SK-N-MC (cell line): Measurements from ENCODE around the gene TBL1X.

Experiments used
- DNase-seq: peaks from one replicate; pipeline ENCODE4 v3.0.0-alpha.2; 2011; ENCODE audit warnings: low read depth, low spot score
- H3K27ac ChIP-seq: fragments of 200-600 bp; sonication (generic); 2 replicates; pipeline ENCODE4 v1.5.1; 2016; ENCODE audit warnings: mixed run types
- H3K36me3 ChIP-seq: fragments of 200-600 bp; sonication (generic); 2 replicates; pipeline ENCODE4 v1.6.1; 2017; ENCODE audit warnings: antibody characterized with exemption, low read length, mixed read lengths; ENCODE audit not compliant: insufficient read depth
- H3K4me3 ChIP-seq: fragments of 200-600 bp; sonication (generic); 2 replicates; pipeline ENCODE4 v1.5.1; 2016
- H3K9ac ChIP-seq: fragments of 200-600 bp; sonication (generic); 2 replicates; pipeline ENCODE4 v1.8.0; 2017; ENCODE audit warnings: mixed run types, mixed read lengths; ENCODE audit not compliant: insufficient read length
- H3K9me3 ChIP-seq: fragments of 200-600 bp; sonication (generic); 2 replicates; pipeline ENCODE4 v1.6.1; 2017; ENCODE audit warnings: low read depth, mild to moderate bottlenecking, antibody characterized with exemption, low read length, moderate library complexity, mixed read lengths
- EZH2 ChIP-seq: fragments of 200-600 bp; sonication (generic); IDR thresholded peaks from one replicate; pipeline ENCODE4 v1.6.1; 2017; ENCODE audit warnings: antibody characterized with exemption
- FOXP2 ChIP-seq: optimal IDR thresholded peaks from 2 replicates; pipeline ENCODE3; 2011; ENCODE audit warnings: mild to moderate bottlenecking, moderate library complexity; ENCODE audit not compliant: insufficient read depth; ENCODE audit errors: extremely low read length, control extremely low read depth
- POLR2AphosphoS5 ChIP-seq: IDR thresholded peaks from 2 replicates; pipeline ENCODE4 v1.6.1; 2012; ENCODE audit warnings: mild to moderate bottlenecking, low read depth, low read length, borderline replicate concordance

TBL1X gene

DNA sequence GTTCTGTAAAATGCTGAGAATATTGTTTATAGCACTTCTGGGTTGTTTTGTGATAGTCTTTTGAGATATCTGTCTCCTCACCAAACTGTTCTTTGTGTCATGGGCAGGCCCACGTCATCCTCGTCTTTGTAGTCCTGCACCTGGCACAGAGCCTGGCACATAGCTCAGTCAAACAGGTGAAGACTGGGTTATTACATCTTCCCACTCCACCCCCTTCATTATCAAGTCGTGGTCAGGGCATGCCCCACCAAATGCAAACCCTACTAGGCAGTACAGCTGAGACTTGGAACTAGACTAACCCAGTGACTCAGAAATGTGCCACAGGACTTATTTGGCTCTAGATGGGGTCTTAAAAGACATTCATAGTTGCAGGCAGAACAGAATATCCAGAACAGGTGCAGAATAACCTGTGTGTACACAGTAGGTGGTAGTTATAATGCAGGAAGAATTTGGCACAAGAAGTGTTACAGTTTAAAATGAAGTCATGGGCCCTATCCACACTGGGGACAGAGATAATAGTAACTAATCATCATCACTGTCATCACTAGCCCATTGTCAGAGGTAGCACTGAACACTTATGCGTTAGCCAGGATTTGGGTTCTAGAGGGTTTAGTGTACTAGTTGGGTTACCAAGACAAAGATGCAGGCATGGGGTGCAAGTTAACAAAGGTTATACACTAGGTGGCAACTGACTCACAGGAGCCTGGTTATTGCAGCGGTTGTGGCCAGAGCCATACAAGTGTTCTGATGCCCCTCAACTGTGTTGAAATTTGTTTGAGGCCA, 74.9 kb downstream of the TBL1X start:
- Histone ChIP-seq H3K9ac (no peak overlapping the region), H3K36me3 (no peaks in the 10 kb centered on the region), H3K4me3 (no peak overlapping the region), H3K27ac (no peak overlapping the region), H3K9me3 (no peaks in the 10 kb centered on the region)
- no peak for DNase-seq
- TF ChIP-seq FOXP2 (no peak), POLR2AphosphoS5 (no peak), EZH2 (no peak)

- Histone ChIP-seq H3K4me3 (no peak overlapping the region), H3K9me3 (no peaks in the 10 kb centered on the region), H3K9ac (no peak overlapping the region), H3K27ac (no peak overlapping the region), H3K36me3 (no peaks in the 10 kb centered on the region)
- TF ChIP-seq EZH2 (no peak), POLR2AphosphoS5 (no peak), FOXP2 (no peak)
- no peak for DNase-seq
Observed at GRCh38 chrX:9542106-9542760, 77.4 kb downstream of the TBL1X start.

GRCh38 chrX:9542761-9543111, 77.9 kb downstream of the TBL1X start:
- no peaks in the 10 kb centered on the region for H3K36me3 ChIP-seq
- no peak overlapping the region for H3K9ac ChIP-seq
- DNase-seq: no peak
- no peaks in the 10 kb centered on the region for H3K9me3 ChIP-seq
- no peak overlapping the region for H3K27ac ChIP-seq
- TF ChIP-seq POLR2AphosphoS5 (no peak), FOXP2 (no peak), EZH2 (no peak)
- H3K4me3 ChIP-seq: no peak overlapping the region

DNA sequence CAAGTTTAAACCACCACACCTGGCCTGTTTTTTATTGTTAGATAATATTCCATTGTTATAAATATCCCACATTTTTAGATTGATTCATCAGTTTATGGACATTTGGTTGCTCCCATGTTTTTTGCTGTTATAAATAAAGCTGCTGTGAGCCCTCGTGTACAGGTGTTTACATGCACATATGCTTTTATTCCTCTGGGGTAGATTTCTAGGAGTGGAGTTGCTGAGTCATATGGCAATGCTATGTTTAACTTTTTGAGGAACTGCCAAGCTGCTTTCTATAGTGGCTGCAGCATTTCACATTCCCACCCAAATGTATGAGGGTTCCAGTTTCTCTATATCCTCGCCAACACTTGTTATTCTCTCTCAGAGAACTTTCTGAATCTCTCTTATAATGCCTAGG, 90.5 kb downstream of the TBL1X start:
- no peaks in the 10 kb centered on the region for H3K9me3 ChIP-seq
- H3K27ac ChIP-seq: no peak overlapping the region
- H3K4me3 ChIP-seq: no peak overlapping the region
- no peak for DNase-seq
- TF ChIP-seq FOXP2: no peak
- TF ChIP-seq POLR2AphosphoS5: no peak
- H3K36me3 ChIP-seq: no peaks in the 10 kb centered on the region
- H3K9ac ChIP-seq: no peak overlapping the region

GRCh38 chrX:9557091-9557490, 92.2 kb downstream of the TBL1X start:
- no peak overlapping the region for H3K9ac ChIP-seq
- H3K9me3 ChIP-seq: no peaks in the 10 kb centered on the region
- DNase-seq: no peak
- H3K4me3 ChIP-seq: no peak overlapping the region
- TF ChIP-seq FOXP2 (no peak), EZH2 (no peak), POLR2AphosphoS5 (no peak)
- no peak overlapping the region for H3K27ac ChIP-seq
- H3K36me3 ChIP-seq: no peaks in the 10 kb centered on the region

- Histone ChIP-seq H3K9me3 (no peaks in the 10 kb centered on the region), H3K4me3 (no peak overlapping the region), H3K9ac (no peak overlapping the region), H3K36me3 (no peaks in the 10 kb centered on the region), H3K27ac (no peak overlapping the region)
- TF ChIP-seq FOXP2: no peak
- TF ChIP-seq POLR2AphosphoS5: no peak
- TF ChIP-seq EZH2: no peak
- no peak for DNase-seq
Observed at GRCh38 chrX:9557521-9557920, 92.7 kb downstream of the TBL1X start.

- Histone ChIP-seq H3K4me3 (no peak overlapping the region), H3K9me3 (no peaks in the 10 kb centered on the region), H3K9ac (no peak overlapping the region), H3K27ac (no peak overlapping the region), H3K36me3 (no peaks in the 10 kb centered on the region)
- no peak for TF ChIP-seq EZH2
- TF ChIP-seq FOXP2: no peak
- no peak for TF ChIP-seq POLR2AphosphoS5
- DNase-seq: no peak
Observed at GRCh38 chrX:9558615-9559014, 93.8 kb downstream of the TBL1X start.

DNA sequence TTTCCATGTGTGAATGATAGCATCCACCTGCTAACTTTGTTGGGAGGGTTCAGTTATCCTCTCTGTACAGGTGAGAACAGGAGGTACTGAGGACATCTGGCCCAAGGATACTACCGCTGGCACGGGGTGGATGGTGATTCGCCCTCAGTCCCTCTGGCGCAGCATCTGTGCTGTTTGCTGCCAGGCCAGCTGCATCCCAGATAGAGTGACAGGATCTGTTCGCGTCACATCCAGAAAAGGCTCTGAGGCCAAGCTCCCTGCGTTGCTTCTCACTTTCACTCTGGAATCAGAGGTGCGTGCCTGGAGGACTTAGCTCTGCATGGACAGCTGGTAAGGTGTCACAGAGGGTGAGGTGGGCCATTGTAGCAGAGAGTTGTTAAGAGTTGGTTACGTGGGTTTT, 95.4 kb downstream of the TBL1X start:
- H3K9me3 ChIP-seq: no peaks in the 10 kb centered on the region
- no peak for TF ChIP-seq POLR2AphosphoS5
- no peak for TF ChIP-seq EZH2
- no peak for TF ChIP-seq FOXP2
- no peak for DNase-seq
- no peak overlapping the region for H3K4me3 ChIP-seq
- no peak overlapping the region for H3K9ac ChIP-seq
- H3K27ac ChIP-seq: no peak overlapping the region
- H3K36me3 ChIP-seq: no peaks in the 10 kb centered on the region
